OCI-M1 (cell line): ENCODE measurements around the gene GALM.
"Not testable (repeated sequence)": the region's sequence is repeated elsewhere in the genome, so short reads cannot be mapped to it uniquely, and the experiment has no call there.

Source experiments
- DNase-seq: peaks from one replicate; lab custom pipeline; 2025; lab: John Stamatoyannopoulos, UW

The GALM gene

DNA sequence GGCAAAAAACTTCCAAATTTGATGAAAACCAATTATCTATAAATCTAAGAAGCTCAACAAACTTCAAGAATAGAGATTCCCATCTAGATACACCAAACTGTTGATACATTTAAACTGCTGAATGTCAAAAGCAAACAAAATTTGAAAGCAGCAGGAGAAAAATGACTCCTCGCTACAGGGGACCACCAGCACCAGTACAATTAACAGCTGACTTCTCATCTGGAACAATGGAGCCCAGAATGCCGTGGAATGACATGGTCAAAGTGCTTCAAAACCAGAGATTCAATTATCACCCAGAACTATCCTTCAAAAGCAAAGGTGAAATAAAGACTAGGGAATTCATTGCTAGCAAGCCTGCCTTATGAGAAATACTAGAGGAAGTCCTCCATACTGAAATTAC, 73.6 kb downstream of the GALM start:
- DNase-seq = no peak

DNA sequence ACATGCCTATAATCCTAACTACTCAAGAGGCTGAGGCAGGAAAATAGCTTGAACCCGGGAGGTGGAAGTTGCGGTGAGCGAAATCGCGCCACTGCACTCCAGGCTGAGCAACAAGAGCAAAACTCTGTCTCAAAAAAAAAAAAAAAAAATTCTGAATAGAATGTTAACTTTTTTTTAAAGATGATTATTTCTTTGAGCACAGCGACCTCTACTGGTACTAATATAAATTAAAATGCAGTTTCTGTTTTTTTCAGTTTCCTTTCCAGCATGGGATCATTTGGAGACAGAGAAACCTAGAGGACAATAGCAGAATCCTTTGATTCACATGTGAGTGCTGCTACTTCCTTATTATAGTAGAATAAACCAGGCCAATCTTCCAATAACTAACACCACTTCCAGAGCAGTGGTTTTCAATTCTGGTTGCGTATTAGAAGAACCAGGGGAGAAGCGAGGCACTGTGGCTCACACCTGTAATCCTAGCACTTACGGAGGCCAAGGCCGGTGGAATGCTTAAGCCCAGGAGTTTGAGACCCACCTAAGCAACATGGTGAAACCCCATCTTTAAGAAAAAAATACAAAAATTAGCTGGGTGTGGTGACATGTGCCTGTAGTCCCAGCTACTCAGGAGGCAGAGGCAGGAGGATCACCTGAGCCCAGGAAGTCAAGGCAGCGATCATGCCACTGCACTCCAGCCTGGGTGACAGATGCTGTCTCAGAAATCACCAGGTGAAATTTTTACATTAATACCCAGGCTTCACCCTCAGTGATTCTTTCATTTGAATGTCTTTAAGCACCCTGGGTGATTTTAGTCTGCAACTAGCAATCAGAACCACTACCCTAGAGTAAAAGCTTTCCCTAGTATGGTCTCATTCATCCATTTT, 75.2 kb downstream of the GALM start:
- DNase-seq = peak; percentile 76

DNA sequence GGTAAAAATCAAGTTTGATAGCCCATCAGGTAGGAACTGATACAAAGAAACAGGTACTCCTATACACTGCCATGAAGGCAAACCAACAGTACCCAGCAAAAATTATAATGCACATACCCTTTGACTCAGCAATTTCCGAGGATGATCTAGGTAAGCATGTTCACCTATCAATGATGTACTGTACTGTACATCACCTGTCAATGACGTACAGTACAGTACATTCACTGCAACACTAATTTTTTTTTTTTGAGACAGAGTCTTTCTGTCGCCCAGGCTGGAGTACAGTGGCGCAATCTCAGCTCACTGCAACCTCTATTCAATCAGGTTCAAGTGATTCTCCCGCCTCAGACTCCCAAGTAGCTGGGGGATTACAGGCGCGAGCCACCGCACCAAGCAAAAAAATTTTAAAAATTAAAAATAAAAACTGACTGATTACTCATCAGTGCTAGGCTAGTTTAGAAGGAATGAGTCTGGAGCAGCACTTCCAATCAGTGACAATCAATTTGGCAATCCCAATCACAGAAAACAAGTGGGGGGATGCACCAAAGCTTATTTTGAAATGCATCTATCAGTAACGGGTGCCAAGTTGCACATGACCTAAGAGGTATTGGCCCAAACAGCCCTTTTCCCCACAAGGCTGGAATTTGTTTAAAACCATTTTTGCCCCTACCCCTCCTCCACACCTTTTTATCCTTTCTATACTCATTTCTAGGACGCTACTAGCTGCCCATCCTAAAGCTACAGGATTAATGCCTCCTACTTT, 77.1 kb downstream of the GALM start:
- DNase-seq = no peak

DNA sequence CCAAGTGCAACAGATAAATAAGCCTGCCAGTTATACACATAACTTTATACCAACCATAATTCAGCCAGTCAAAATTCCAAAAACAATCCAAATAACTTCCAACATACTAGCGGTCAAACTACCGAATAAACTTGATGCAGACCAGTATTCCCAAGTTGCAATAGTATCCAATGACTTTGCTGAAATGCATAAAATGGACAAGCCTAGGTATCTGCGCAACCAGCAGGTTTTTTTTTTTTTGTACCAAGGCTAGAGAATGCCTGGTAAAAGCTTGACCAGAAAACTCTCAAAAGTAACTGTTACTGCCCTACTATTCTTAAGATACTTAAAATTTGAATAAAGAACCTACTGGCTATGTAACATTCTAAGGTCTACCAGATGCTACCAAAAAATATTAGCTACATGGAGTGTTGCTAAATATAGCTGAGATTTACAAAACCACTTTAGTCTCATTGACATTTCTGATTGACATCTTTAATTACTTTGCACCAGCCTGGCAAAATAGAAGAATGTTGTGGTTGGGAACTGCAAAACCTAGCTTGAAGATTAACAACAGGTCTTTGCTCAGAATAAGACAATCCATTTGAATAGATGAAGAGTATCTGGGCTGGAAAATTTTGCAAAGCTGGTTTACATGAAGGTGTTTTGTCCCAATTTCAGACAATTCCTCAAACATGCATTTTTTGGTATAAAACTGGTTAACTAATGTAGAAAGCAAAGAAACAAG, 77.9 kb downstream of the GALM start:
- DNase-seq = no peak

DNA sequence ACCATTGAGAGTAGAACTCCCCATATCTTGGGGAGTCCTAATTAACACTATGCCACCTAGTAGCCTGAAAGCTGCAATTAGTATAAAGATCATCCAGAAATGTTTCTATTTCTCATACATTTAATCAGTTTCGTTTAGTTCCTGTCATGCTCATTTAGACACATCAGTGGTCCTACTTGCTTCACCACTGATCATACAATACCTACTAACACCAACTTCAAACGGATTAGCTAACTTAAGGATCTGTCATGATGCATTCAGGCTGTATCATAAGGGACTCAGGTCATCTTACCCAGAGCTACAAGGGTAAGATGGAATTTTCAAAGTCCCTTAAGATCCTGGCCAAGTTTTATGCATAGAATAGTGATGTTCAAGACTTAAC, 78.5 kb downstream of the GALM start:
- no peak for DNase-seq

DNA sequence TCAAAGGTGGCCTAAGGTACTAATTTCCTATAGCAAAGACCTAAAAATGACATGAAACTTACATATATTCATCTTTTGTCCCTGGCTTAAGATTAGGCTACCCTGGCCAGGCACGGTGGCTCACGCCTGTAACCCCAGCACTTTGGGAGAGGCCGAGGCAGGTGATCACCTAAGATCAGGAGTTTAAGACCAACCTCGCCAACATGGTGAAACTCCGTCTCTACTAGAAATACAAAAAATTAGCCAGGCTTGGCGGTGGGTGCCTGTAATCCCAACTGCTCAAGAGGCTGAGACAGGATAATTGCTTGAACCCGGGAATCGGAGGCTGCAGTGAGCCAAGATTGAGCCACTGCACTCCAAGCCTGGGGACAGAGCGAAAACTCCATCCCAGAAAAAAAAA, 79.4 kb downstream of the GALM start:
- no peak for DNase-seq

DNA sequence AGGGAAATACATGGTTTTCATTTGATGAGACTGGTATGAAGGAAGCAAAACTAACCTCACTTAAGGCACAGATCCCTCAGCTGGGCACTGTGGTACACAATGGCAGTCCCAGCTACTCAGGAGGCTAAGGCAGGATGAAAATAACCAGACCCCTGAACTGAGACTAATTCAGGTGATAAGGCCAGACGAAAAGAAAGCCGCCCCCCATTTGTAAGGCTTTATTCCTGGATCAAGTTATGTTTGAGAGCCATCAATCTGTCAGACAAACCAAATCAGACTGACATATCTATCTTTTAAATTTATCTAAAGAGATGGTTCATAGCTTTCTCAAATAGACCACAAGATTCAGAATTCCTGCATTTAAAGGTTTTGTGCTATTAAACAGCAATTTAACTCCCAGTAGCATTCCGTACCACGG, 81.1 kb downstream of the GALM start:
- no peak for DNase-seq

DNA sequence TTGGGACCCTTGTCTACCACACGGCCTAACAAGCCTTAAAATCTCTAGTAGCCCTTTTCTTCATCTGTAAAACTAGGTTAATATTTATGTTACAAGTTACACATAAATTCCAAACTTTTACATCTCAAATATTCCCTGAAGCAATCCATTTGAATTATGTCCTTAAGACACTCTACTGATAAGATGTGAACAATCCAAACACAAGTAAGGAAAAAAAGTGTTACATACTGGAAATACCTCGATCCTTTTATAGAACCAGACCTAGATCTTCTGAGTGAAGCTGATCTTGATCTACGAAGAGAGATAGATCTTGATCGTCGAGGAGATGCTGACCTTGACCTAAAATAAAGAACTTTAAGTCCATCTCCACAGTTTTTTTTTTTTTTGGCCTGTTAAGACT, 81.9 kb downstream of the GALM start:
- no peak for DNase-seq

DNA sequence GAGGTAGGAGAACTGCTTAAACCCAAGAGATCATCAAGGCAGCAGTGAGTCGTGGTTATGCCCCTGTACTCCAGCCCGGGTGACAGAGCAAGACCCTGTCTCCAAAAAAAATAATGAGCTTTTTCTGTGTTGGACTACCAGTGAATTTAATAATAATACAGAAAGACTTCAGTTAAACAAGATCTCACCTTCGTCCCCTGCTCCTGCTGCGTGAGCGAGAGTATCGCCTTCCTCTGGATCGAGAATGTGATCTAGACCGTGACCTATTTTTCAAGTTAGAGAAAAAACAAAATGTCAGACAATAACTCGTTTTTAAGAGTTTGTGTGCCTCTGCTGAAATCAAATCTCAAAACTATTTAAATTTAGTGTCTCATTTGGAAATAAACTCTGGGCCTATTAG, 82.5 kb downstream of the GALM start:
- DNase-seq = no peak

DNA sequence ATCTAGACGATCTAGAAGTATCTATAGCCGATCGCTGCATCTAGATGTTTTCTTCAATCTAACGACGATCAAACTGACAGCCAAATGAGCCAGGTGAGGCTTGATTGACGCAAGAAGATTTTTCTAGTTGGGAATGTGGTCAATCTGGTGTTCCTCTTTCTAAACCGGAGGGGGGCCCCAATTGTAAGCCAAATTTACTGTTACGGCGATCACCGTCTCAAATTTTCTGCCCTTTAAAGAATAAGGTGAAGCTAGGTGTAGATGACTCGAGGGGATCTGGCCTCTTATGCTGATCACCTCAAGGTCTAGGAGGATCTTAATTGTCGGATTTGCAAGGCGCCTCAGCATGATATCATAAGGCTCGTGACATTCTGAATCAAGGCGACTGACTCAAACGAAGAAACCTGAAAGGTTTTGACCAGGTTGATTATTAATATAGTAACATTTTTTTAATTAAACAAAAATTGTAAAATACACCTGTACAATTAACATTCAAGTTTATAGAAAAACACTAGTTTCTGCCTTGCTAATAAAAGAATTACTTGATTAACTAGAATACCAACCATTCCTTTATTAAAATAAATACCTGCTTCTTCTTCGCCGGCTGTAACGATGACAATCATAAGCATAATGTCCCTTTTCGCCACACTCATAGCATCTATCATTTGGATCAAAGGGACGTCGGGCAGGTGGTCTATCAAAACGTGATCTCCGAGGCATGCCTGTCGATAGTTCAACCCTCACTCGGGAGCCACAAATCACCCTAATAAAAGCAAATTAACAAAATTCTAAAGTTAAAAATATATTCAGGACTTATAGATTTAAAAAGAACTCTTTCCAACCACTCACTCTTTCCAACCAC, 83.3 kb downstream of the GALM start:
- no peak for DNase-seq

DNA sequence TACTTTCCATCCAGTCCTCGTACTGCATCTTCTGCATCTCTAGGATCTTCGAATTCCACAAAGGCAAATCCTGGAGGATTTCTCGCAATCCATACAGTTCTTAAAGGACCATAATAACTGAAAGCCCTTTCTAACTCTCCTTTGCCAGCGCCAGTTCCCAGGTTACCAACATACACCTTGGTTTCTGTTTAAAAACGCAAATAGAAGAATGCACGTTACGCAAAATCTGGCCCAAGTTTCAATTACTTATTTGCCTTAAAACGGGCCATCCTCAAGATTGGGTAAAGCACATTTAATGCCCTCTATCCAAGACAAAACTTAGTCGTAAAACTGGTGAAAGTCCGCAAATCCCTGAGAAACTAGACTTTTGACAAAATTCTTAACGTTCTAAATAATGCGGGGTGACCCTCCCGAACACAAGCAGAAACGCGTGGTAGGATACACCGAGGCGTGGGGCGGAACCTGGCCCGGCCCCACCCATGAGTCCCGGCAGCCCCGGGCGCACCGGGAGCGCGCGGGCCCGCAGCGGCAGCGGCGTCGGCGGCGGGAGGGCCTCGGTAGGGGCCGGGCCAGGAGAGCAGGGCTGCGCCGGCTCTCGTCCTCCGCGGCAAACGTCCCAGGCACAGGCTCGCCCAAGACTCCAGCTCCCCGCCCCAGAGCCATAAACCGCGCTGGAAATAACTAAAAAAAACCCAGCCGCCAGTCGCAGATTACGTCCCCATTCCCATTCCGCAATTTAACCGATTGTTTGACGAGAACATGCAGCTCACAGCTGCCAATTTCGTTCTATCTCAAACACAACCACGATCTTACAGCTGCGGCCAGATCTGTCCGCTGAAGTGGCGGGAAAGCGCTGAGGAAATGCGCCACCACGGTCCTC, 84.3 kb downstream of the GALM start:
- peak; percentile 67 for DNase-seq

DNA sequence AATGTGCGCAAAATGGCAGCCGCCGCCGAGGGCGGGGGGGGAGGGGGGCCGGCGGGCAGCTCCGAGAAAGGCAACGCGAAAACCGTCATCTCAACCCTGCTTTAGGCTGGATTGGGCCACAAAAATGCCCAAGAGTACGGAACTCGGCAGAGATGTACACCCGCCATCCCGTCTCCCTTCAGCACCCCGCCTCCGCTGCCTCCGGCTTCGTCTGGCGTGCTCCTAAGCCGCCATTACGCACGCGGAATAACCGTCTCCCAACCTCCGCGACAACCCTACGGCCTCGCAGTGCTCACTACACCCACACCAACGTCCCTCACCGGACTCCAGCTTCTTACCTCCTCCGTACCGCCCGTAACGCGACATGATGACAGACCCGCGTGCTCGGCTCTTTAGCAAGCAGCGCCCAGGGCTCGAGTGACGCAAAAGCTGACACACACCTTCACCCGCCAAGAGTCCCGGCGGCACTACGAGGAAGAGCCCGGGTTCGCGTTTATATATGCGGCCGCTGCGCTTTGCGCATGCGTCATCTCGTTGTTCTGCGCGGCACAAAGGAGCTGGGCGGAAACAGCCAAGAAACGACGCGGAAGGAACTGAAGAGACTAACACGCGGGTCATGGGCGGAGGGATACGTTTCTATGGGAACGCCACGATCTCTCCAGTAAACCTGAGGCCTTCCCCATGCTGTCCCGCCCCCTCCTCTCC, 85.1 kb downstream of the GALM start, which contains the start of gene SRSF7:
Gene SRSF7, minus strand, starts transcription at position 471 of the 705 bp plus-strand sequence. Its CDS starts 105 bp downstream, at position 366.
- peak; percentile 99 for DNase-seq

DNA sequence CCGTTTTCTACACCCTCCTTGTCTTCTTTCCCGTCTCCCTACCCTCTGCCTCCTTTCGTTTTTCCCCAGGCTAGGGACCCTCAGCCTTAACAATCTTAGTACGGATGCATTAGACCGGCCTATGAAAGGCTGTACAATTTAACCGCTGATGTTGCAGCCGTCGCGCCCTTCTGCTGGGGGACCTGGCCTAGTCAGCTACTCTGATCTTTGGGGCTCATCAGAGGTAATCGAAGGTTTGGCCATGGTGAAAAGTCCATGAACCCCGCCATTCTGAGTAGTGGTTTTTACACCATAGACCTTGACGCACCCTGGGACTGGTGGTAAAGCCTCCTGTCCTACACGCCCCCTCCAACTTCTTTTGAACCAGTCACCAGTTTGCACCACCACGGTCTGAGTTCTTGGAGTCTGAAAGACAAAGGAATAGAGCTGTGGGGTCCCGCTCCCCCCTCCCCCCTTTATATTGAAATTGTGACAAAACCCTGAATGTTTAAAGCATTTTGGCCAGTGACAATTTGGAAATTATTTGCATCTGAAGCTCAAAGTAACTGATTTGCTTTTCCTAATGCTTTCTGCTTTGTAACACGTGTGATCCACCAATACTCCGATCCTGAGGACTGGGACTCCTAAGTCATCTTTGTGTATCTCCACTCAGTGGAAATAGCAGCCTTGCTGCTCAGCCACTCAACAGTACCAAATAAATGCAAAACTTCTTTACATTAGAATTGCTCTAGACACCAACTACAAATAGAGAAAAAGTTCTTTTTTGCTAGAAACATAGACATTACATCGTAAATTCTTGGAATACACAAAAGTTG, 85.9 kb downstream of the GALM start:
- DNase-seq = peak; percentile 60

DNA sequence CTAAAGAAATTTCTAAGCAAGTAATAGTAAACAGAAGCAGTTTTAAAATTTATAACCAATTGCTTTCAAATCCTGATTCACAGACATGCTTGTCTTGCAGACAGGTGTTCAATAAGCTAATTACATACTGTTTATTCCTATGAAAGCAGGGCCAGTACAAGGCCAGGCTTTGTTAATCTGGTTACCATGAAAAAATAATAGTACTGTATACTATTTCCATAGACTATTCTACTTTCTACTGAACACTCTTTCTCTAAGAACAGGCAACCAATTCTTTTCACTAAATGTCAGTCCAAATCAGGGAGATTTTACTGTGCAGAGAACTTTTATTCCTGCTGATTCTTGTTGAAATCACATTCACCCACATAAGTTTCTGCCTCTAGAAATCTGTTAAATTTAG, 88.1 kb downstream of the GALM start:
- no peak for DNase-seq

DNA sequence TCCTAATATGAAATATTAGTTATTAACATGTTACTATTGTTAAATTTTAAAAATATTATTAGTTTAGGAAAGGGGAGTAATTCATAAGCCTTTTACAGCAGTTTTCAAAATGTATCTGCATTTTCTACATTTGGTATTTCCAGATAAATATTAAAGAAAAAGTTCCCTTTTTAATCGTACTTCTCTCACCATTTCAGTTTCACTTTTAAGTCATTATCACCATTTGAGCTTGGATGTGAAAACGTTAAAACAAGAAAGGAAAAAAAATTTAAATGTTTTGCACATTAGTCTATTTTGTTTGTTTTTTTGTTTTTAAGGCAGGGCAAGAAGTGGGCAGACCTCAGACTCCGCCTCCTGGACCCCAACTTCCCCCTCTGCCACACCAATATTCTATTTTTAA, 88.6 kb downstream of the GALM start:
- peak; percentile 39 for DNase-seq

DNA sequence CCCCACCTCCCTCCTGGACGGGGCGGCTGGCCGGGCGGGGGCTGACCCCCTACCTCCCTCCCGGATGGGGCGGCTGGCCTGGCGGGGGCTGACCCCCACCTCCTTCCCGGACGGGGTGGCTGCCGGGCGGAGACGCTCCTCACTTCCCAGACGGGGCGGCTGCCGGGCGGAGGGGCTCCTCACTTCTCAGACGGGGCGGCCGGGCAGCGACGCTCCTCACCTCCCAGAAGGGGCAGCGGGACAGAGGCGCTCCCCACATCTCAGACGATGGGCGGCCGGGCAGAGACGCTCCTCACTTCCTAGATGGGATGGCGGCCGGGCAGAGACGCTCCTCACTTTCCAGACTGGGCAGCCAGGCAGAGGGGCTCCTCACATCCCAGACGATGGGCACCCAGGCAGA, 90.0 kb downstream of the GALM start:
- DNase-seq = not testable (repeated sequence)

DNA sequence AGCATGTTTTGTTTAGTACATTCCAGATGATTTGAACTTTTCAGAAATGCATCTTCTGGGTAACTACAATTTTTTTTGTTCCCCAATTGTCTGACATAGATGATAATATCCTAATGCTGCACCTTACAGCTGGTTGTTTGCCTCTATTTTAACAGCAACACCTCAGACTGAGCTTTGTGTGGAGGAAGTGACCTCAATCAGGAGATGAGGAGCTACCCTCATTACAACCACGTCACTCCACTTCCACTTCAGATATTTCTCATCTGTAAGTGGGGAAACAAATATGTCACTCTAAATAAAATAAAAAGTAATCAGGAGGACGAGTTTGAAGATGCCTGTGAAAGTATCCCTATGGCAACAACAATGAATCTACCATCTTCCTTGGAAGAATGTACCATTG, 97.3 kb downstream of the GALM start:
- DNase-seq = no peak

DNA sequence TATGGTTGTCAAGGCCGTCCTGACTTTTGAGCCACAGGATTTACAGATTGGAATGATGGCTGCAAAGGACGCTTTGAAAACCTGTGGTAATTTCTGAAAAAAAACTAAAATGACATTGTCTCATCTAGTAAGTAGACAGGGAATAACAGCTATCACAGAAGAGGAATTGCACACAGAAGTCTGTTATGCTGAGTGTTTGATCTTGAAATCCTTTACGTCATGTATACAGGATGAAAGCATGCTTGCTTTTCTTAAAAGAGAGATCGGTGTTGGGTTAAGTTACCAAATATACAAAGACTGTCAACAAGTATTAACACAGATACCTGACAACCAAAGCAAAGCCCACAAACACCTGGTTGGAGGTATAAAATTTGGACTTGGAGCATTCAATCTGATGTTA, 97.8 kb downstream of the GALM start:
- DNase-seq = no peak

DNA sequence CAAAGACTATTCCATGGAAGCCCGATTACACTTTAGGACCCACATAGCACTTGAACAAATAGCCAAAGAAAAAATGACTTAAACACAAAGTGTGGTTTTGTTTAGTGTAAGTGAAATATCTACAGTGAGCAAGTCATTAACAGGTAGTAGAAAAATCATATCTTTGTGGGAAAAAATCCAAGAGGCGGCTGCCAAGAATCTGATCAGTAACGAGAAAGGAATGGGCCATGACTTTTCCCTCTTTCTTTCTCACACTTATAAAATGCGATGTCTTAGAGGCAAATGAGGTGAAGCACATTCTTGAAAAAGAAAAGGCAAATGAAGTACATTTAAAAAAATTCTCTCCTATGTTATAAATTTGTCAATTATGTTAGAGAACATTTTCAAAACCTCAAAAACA, 99.2 kb downstream of the GALM start:
- no peak for DNase-seq
